Testis (tissue), 3 donors: ENCODE data around the gene ZMYND11. TPM values are rescaled to one million over a fixed set of nuclear protein-coding genes. Genes with fewer than 3 reads are reported as not detected.

Experiments
- DNase-seq: peaks from one replicate; pipeline ENCODE4 v3.0.0-alpha.2; 2019
- H3K27ac ChIP-seq, 2 donors: fragments of 200-600 bp; sonication (generic); one replicate each; pipeline ENCODE4 v1.5.1; 2019
- H3K27me3 ChIP-seq: fragments of 200-600 bp; sonication (generic); one replicate; pipeline ENCODE4 v1.5.1; 2019
- H3K36me3 ChIP-seq: fragments of 200-600 bp; sonication (generic); one replicate; pipeline ENCODE4 v1.5.1; 2017; ENCODE audit warnings: low read depth; ENCODE audit errors: missing control alignments
- H3K4me1 ChIP-seq: fragments of 200-600 bp; sonication (generic); one replicate; pipeline ENCODE4 v1.5.1; 2019
- H3K4me3 ChIP-seq, 2 donors: fragments of 200-600 bp; sonication (generic); one replicate each; pipeline ENCODE4 v1.5.1; 2017 to 2019
- H3K9me3 ChIP-seq: fragments of 200-600 bp; sonication (generic); one replicate; pipeline ENCODE4 v1.5.1; 2017
- POLR2A ChIP-seq: fragments of 450-650 bp; IDR thresholded peaks from one replicate; pipeline ENCODE4 v1.6.1; 2017; ENCODE audit warnings: antibody characterized with exemption, mild to moderate bottlenecking, moderate library complexity
- WGBS, 2 donors: methylation state at CpG; one replicate each; pipeline ENCODE4 v1.1.5; 2018; 5-methylcytosine and 5-hydroxymethylcytosine counted together
- intact Hi-C: fragments of 100-400 bp; cut with DNase I; formaldehyde crosslinking; loops from one replicate; pipeline ENCODE4 v1.15.1; 2023; ENCODE audit warnings: low total_unique reads
- polyA plus RNA-seq: library from polyadenylated mRNA; stranded (reverse); fragments of 350-450 nt; fragmentation: Illumina TruSeq; extraction: RNeasy Lipid Tissue Mini Kit (QIAGEN cat#74804); gene quantifications from one replicate; pipeline ENCODE4 v1.2.3, GENCODE V29; 2014; ENCODE audit warnings: low read depth, low replicate concordance; ENCODE audit not compliant: insufficient read depth
- total RNA-seq, 2 donors: library from RNA; depleted of rRNA; stranded (reverse); fragments of >200 nt; gene quantifications; one replicate each; pipeline ENCODE4 v1.2.3, GENCODE V29; 2016
- TF ChIP-seq, protein P1 (sequence below), 3 experiments: fragments of 450-650 bp in 2 of 3; fragments of 200-600 bp in 1 of 3; sonication (generic) in 1 of 3; IDR thresholded peaks; one replicate each; pipeline ENCODE4 v1.5.1; 2016 to 2019; ENCODE audit warnings: antibody characterized with exemption in 3 of 3, mild to moderate bottlenecking in 2 of 3, moderate library complexity in 1 of 3

ZMYND11 gene
- total and polyA plus RNA-seq, 3 donors from 2014 or later, result 55.8 to 66.2 (median 61.0) TPM

DNA sequence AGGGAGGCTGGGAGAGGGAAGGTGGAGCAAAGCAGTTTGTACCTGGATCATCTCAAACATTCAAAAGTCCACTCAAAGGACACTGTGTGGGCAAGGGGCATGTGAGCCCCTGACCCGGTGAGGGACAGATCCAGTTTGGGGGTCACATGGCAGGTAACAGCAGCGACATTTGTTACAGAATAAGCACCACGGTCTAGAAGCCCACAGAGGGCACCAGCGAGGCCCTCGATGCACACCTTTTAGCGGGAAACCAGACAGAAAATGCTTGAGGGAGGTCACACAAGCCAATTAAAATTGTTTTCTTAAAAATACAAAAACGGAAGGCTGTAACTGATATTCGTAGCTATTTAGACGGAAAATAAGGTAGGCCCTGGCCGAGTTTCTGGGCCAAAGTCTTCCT, 144.4 kb downstream of the ZMYND11 start:
- TF ChIP-seq, protein P1, sequence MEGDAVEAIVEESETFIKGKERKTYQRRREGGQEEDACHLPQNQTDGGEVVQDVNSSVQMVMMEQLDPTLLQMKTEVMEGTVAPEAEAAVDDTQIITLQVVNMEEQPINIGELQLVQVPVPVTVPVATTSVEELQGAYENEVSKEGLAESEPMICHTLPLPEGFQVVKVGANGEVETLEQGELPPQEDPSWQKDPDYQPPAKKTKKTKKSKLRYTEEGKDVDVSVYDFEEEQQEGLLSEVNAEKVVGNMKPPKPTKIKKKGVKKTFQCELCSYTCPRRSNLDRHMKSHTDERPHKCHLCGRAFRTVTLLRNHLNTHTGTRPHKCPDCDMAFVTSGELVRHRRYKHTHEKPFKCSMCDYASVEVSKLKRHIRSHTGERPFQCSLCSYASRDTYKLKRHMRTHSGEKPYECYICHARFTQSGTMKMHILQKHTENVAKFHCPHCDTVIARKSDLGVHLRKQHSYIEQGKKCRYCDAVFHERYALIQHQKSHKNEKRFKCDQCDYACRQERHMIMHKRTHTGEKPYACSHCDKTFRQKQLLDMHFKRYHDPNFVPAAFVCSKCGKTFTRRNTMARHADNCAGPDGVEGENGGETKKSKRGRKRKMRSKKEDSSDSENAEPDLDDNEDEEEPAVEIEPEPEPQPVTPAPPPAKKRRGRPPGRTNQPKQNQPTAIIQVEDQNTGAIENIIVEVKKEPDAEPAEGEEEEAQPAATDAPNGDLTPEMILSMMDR (IDR thresholded peaks at IDR 0.05), result no peak
- Histone ChIP-seq H3K9me3 (no peaks in the 10 kb centered on the region), H3K36me3 (no peaks in the 10 kb centered on the region), H3K4me1 (no peaks in the 10 kb centered on the region), H3K4me3 (no peak overlapping the region), H3K27ac (no peak overlapping the region), H3K27me3 (no peaks in the 10 kb centered on the region)
- 90 to 92% methylated on average over 10 of the region's 10 CpGs for WGBS, 2 donors
- intact Hi-C loops, result no loop called here
- DNase-seq, result no peak

DNA sequence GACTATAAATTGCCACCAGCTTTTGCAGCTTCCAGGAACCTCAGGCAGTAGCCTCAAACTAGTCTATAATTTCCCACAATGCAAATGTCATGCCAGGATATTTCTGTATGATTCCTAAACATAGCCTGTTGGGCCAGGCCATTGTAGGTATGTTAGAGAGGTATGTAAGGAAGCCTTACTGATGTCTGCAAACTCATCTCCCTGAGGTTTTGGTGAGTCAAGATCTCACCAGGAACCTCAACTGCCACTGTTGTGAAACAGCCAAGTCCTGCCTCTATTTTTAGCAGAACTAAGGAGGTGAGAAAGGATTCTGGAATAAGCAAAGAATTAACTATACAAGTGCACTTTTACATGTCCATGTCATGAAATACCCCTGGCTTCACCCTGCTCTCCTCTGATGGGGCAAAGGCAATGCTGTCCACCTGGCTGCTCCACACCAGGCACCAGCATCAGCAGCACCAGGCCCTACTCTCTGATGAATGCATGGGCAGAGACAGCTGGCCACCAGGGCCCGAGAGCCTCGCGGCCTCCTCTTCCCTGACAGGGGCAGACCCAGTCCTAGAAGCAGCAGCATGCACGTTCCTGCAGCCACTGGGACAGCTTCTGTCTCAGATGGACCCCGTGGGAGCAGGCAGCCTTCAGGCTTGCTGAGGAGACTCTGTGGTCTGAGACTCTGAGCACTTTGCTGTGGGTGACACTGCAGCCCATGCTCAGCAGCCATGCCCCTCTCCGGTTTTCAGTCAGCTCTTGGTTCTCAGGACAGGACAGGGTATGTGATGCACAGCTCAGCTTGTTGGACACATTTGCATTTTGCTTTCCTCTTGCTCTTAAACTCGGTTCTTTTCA, 147.3 kb downstream of the ZMYND11 start:
- intact Hi-C loops, result no loop called here
- 76 to 98% methylated on average over 5 to 7 of the region's 7 CpGs for WGBS, 2 donors
- DNase-seq, result no peak
- H3K4me3 ChIP-seq, result no peak overlapping the region
- no peaks in the 10 kb centered on the region for H3K36me3 ChIP-seq
- H3K27me3 ChIP-seq, result no peaks in the 10 kb centered on the region
- no peak for TF ChIP-seq POLR2A
- TF ChIP-seq, protein P1 (IDR thresholded peaks at IDR 0.05), result no peak
- no peaks in the 10 kb centered on the region for H3K4me1 ChIP-seq
- no peaks in the 10 kb centered on the region for H3K9me3 ChIP-seq
- no peak overlapping the region for H3K27ac ChIP-seq

DNA sequence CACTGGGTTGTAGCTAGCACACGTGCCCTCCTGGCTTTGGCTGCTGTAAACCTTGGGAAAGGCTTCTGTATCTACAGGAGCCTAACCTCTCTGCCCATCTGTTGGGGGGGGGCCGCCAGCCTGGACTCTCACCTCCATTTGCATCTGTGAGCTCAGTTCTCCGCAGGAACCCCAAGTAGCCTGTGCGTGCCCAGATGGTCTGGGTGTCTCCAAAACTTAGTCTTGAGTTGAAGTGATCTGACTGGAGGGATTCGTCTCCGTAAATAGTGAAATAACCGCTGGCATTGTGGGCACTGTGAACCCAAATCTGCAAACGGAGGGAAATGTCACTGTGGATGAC, 147.9 kb downstream of the ZMYND11 start:
- WGBS, 2 donors, result 89 to 94% methylated on average over 8 of the region's 8 CpGs
- DNase-seq, result no peak
- no peaks in the 10 kb centered on the region for H3K4me1 ChIP-seq
- intact Hi-C loops, result no loop called here
- H3K36me3 ChIP-seq, result no peaks in the 10 kb centered on the region
- no peak overlapping the region for H3K27ac ChIP-seq
- TF ChIP-seq POLR2A, result no peak
- TF ChIP-seq, protein P1 (IDR thresholded peaks at IDR 0.05), result no peak
- no peak overlapping the region for H3K4me3 ChIP-seq
- H3K9me3 ChIP-seq, result no peaks in the 10 kb centered on the region
- no peaks in the 10 kb centered on the region for H3K27me3 ChIP-seq

DNA sequence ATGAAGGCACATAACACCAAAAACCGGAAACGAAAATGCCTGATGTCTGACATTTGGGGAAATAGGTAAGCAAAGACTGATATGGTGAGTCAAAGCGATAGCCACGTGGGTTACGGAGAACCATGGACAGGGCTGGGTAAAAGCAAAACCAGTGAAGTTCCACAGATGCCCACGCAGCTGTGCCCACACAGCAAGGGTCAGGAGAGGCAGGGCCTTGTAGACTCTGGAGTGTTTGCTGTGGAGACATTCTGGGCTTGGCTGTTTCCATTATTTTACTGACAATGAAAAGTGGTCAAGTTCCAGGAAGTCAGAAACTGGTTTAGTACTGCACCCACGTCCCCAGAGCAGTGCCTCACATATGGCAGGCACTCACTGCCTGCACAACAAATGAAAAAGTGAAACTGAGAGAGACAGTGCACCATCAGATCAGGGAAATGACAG, 148.7 kb downstream of the ZMYND11 start:
- intact Hi-C loops, result no loop called here
- no peaks in the 10 kb centered on the region for H3K27me3 ChIP-seq
- H3K9me3 ChIP-seq, result no peaks in the 10 kb centered on the region
- no peak for TF ChIP-seq POLR2A
- TF ChIP-seq, protein P1 (IDR thresholded peaks at IDR 0.05), result no peak
- no peaks in the 10 kb centered on the region for H3K4me1 ChIP-seq
- no peak overlapping the region for H3K27ac ChIP-seq
- no peak for DNase-seq
- H3K36me3 ChIP-seq, result no peaks in the 10 kb centered on the region
- WGBS, 2 donors, result 87 to 90% methylated on average over 7 of the region's 7 CpGs
- H3K4me3 ChIP-seq, result no peak overlapping the region

DNA sequence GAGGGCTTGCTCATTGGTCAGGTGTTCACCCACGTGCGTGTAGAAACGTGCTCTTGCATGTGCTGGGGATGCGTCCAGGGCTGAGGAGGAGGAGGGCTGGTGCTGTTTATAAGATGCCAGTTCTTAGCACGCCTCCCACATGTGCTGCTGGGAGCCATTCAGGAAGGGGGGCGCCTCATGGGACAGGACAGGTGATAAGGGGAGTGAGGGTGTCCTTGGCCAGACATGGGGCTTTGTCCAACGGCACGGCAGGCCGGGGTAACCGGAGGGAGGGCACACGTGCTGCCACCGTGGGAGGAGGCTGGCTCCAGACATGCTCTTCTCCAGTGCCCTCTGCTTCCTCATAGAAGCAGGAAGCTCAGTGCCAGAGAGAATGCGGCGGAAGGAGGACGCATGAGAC, 150.0 kb downstream of the ZMYND11 start:
- TF ChIP-seq, protein P1 (IDR thresholded peaks at IDR 0.05), result no peak
- no peak for TF ChIP-seq POLR2A
- H3K4me3 ChIP-seq, result no peak overlapping the region
- WGBS, 2 donors, result 63 to 75% methylated on average over 15 of the region's 15 CpGs
- DNase-seq, result peak; percentile 68
- intact Hi-C loops, result no loop called here
- no peak overlapping the region for H3K27ac ChIP-seq
- H3K9me3 ChIP-seq, result no peaks in the 10 kb centered on the region
- H3K27me3 ChIP-seq, result no peaks in the 10 kb centered on the region
- no peaks in the 10 kb centered on the region for H3K36me3 ChIP-seq
- no peaks in the 10 kb centered on the region for H3K4me1 ChIP-seq
